NCI-H1092 treated with DMSO at 0.1 percent for 48 hours (cell line): ENCODE data around the gene ACP7.
A peak's percentile ranks its signal among the peaks of the same experiment; 100 is the strongest.
"Not testable (repeated sequence)": the region's sequence is repeated elsewhere in the genome, so short reads cannot be mapped to it uniquely, and the experiment has no call there.

Experiments used
- DNase-seq: peaks from one replicate; lab custom pipeline; 2025; lab: John Stamatoyannopoulos, UW

Gene ACP7

GRCh38 chr19:39132344-39132969 is 48.3 kb downstream of the ACP7 start:
- no peak for DNase-seq

GRCh38 chr19:39133431-39134270 is 49.5 kb downstream of the ACP7 start:
- no peak for DNase-seq

- DNase-seq, result no peak
These were observed 51.5 kb downstream of the ACP7 start for GRCh38 chr19:39135701-39136100.

- DNase-seq, result no peak
These were observed 52.2 kb downstream of the ACP7 start for GRCh38 chr19:39136225-39136940.

GRCh38 chr19:39137131-39137530 is 53.0 kb downstream of the ACP7 start:
- DNase-seq, result no peak

GRCh38 chr19:39138221-39139211 is 54.3 kb downstream of the ACP7 start:
- DNase-seq, result peak; percentile 12

GRCh38 chr19:39139305-39139874 is 55.2 kb downstream of the ACP7 start:
- no peak for DNase-seq

- no peak for DNase-seq
These were observed 55.8 kb downstream of the ACP7 start for GRCh38 chr19:39139971-39140453.

GRCh38 chr19:39140594-39140993 is 56.4 kb downstream of the ACP7 start:
- DNase-seq, result no peak

- no peak for DNase-seq
These were observed 57.8 kb downstream of the ACP7 start for GRCh38 chr19:39141929-39142328.

- no peak for DNase-seq
These were observed 58.5 kb downstream of the ACP7 start for GRCh38 chr19:39142630-39143029.

GRCh38 chr19:39143757-39144289 is 59.7 kb downstream of the ACP7 start:
- not testable (repeated sequence) for DNase-seq

GRCh38 chr19:39144290-39145071 is 60.3 kb downstream of the ACP7 start:
- no peak for DNase-seq

GRCh38 chr19:39145180-39145953 is 61.2 kb downstream of the ACP7 start:
- no peak for DNase-seq

- no peak for DNase-seq
These were observed 61.9 kb downstream of the ACP7 start for GRCh38 chr19:39146091-39146490.

GRCh38 chr19:39146686-39147450 is 62.7 kb downstream of the ACP7 start:
- no peak for DNase-seq

GRCh38 chr19:39147480-39147879 is 63.3 kb downstream of the ACP7 start:
- DNase-seq, result no peak

- DNase-seq, result no peak
These were observed 64.9 kb downstream of the ACP7 start for GRCh38 chr19:39148939-39149529.
